ENCODE results near the gene PRELID1. TPM values are rescaled to one million over a fixed set of nuclear protein-coding genes. Genes with fewer than 3 reads are reported as not detected.
A peak's percentile ranks its signal among the peaks of the same experiment; 100 is the strongest.
"Not testable (repeated sequence)": the region's sequence is repeated elsewhere in the genome, so short reads cannot be mapped to it uniquely, and the experiment has no call there.

PRELID1 gene
- total and polyA plus RNA-seq, 8 donors, result 77.8 to 153 (median 120) TPM

DNA sequence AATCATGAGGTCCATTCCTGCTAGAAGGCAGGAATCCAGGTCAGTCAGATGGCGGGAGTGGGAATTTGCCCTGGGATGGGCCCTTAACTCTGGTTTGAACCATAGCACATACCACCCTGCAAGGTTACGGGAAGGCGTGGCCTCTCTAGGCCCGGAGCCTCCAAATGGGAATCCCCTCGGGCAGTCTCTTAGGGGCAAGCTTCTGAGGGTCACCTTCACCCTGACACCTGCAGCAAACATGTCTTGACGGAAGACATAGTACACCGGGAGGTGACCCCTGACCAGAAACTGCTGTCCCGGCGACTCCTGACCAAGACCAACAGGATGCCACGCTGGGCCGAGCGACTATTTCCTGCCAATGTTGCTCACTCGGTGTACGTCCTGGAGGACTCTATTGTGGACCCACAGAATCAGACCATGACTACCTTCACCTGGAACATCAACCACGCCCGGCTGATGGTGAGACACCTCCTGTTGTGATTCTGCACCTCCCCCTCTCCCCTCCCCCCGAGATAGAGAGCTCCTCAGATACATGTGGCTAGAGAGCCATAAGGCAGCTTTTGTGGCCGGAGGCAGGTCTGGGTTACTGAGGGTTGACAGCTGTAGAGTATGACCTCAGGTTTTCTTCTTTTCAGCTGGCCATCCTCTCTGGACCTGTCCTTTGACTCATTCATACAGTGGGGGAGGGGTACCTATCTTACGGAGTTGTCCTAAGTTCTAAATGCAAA, 957 bp downstream of the PRELID1 start:
- no peak for DNase-seq
- intact Hi-C loops (cut with DNase I), result loop anchor here in 1 of 3 donors (10.0 kb wide), 1 partner anchor 190 kb away; no protein-coding TSS in a partner anchor

DNA sequence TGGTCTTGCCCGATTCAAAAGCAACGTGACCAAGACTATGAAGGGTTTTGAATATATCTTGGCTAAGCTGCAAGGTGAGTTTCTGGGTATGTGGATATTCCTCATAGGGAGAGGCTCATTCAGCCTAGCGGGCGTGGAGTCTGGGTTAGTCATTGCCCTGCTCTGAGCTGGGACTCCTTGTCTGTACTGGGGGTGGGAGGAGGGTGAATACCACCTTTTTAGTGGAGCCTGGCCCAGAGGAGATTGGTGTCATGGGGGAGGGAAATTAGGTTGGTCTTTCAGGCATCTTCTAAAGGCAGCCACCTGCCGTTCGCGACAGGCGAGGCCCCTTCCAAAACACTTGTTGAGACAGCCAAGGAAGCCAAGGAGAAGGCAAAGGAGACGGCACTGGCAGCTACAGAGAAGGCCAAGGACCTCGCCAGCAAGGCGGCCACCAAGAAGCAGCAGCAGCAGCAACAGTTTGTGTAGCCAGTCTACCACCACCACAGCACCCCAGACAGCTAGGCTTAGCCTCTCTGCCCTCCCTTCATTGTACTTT, 2.6 kb downstream of the PRELID1 start:
- H3K27ac ChIP-seq, ATAC-seq, FAIRE-seq, H3K9me3 ChIP-seq, H3K27me3 ChIP-seq, H3K4me3 ChIP-seq, DNase-seq: not testable (repeated sequence)
- intact Hi-C loops (cut with DNase I), result loop anchor here in 1 of 3 donors (10.0 kb wide), 1 partner anchor 191 kb away; no protein-coding TSS in a partner anchor
- 72 to 76% methylated on average over 11 of the region's 11 CpGs for WGBS, 2 donors
- Histone ChIP-seq H3K4me1 (peaks cover 21 to 48% (median 27%) of the 10 kb centered on the region in 3 donors), H3K36me3 (peaks cover 0 to 12% (median 7%) of the 10 kb centered on the region in 3 donors)

More for the DNA sequence above, 957 bp downstream of the PRELID1 start:
- H3K4me1 ChIP-seq, result peaks cover 30 to 54% (median 38%) of the 10 kb centered on the region in 3 donors
- WGBS, 2 donors, result 11 to 13% methylated on average over 18 to 19 of the region's 19 CpGs
- TF ChIP-seq, protein P1, sequence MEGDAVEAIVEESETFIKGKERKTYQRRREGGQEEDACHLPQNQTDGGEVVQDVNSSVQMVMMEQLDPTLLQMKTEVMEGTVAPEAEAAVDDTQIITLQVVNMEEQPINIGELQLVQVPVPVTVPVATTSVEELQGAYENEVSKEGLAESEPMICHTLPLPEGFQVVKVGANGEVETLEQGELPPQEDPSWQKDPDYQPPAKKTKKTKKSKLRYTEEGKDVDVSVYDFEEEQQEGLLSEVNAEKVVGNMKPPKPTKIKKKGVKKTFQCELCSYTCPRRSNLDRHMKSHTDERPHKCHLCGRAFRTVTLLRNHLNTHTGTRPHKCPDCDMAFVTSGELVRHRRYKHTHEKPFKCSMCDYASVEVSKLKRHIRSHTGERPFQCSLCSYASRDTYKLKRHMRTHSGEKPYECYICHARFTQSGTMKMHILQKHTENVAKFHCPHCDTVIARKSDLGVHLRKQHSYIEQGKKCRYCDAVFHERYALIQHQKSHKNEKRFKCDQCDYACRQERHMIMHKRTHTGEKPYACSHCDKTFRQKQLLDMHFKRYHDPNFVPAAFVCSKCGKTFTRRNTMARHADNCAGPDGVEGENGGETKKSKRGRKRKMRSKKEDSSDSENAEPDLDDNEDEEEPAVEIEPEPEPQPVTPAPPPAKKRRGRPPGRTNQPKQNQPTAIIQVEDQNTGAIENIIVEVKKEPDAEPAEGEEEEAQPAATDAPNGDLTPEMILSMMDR (IDR thresholded peaks at IDR 0.05), result no peak
- FAIRE-seq (no peak), ATAC-seq (no peak)
- peaks cover 0 to 12% (median 7%) of the 10 kb centered on the region in 3 donors for H3K36me3 ChIP-seq
- H3K27me3 ChIP-seq, result no peaks in the 10 kb centered on the region
- peak overlapping the region; percentile 85 to 89 (median 86) for H3K27ac ChIP-seq
- H3K9me3 ChIP-seq, result no peaks in the 10 kb centered on the region
- H3K4me3 ChIP-seq, result peak overlapping the region; percentile 69 to 91 (median 79)

DNA sequence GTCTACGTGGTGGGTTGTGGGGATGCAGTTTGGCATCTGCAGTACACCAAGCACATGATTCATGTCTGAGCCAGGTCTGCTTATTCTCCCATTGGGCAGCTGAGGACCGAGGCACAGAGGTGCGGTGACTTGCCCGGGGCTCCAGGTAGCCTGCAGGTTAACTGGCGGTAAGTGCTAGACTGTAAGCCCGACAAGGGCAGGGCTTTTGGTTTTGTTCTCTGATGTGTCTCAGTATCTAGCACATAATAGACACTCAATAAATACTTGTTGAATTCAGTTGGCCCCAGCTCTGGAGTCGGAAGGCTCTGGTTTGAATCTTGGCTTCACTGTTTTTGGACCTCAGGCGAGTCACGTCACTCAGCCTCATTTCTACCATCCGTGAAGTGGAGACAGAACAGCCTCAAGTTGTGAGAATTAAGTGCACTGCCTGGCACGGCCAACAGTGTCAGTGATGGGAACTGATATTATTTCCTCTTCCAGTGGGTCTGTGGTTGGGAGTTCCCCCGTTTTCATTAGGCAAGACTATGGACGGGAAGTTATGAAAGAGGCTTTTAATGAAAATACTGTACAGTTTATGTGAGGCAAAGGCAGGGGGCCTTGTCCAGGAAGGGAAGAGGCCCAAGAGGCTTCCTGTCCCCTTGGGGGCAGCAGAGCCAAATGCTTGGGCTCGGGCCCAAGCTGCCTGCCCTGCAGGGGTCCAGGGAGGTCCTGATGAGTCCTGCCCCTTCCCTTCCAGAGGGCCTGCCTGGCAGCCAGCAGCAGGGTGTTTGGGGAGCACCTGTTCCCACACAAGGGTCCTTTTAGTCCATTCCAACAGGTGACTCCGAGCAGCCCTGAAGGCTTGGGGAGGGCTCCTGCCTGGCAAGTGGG, 3.3 kb downstream of the PRELID1 start:
- Histone ChIP-seq H3K27ac (peak overlapping the region in 2 of 4 donors; percentile 44 to 63), H3K27me3 (no peaks in the 10 kb centered on the region), H3K36me3 (peaks cover 0 to 12% (median 7%) of the 10 kb centered on the region in 3 donors), H3K4me3 (no peak overlapping the region), H3K9me3 (no peaks in the 10 kb centered on the region), H3K4me1 (peaks cover 21 to 46% (median 22%) of the 10 kb centered on the region in 3 donors)
- intact Hi-C loops (cut with DNase I), result loop anchor here in 1 of 3 donors (10.0 kb wide), 1 partner anchor 192 kb away; no protein-coding TSS in a partner anchor
- WGBS, 2 donors, result 77 to 87% methylated on average over 15 of the region's 15 CpGs
- DNase-seq, result peak in 1 of 6 donors; percentile 42
- TF ChIP-seq, protein P1 (IDR thresholded peaks at IDR 0.05), result no peak
- no peak for ATAC-seq
- FAIRE-seq, result no peak

DNA sequence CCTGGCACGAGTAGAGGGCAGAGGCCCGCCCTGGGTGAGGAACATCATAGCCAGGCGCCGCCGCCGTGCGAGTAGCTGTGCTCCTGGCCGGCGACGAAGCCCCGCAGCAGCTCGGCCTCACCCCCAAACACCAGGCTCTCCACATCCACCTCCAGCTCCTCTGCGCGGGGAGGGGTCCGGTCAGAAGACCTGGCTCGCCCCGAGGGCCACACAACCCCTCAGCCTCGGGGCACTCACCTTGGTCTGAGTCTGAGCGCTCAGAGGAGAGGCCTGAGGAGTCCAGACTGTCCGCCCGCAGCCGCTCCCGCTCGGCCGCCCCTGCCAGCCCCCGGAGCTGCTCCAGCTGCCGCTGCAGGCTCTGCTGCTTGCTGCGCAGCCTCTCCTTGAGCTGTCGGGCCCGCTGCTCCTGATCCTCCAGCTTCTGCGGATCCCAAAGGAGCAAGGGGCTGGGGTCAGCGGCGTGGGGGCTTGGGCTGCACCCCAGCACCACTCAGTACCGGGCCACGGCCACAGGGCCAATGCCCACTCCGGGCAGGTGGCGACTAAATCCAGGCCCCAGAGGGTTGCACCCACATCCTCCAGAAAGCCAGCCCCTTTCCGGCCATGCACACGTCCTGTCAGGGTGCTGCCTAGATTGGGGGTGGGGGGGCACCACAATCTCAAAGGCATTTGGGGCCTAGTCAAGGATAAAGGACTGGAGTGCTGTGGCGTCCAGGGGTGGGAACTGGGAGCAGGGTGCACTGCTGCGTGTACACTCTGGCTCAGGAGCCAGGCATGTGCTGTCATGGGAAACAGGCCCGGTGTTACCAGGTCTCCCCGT, 4.2 kb downstream of the PRELID1 start:
- WGBS, 2 donors, result 78 to 83% methylated on average over 43 of the region's 43 CpGs
- Histone ChIP-seq H3K27ac (peak overlapping the region; percentile 35 to 63 (median 54)), H3K4me3 (no peak overlapping the region), H3K27me3 (no peaks in the 10 kb centered on the region), H3K36me3 (peaks cover 0 to 12% (median 7%) of the 10 kb centered on the region in 3 donors), H3K9me3 (no peaks in the 10 kb centered on the region), H3K4me1 (peaks cover 15 to 43% (median 23%) of the 10 kb centered on the region in 3 donors)
- TF ChIP-seq, protein P1 (IDR thresholded peaks at IDR 0.05), result no peak
- DNase-seq, result peak in 5 of 6 donors; percentile 66 to 84 (median 75)
- peak in 3 of 4 donors; percentile 25 to 45 (median 32) for ATAC-seq
- no peak for FAIRE-seq
- intact Hi-C loops (cut with DNase I), result loop anchor here in 1 of 3 donors (10.0 kb wide), 1 partner anchor 193 kb away; no protein-coding TSS in a partner anchor

Data from pancreas (tissue), 10 donors.